H1 (cell line): ENCODE measurements around the gene EPB41L2. TPM values are rescaled to one million over a fixed set of nuclear protein-coding genes. Genes with fewer than 3 reads are reported as not detected.

ENCODE experiments used
- MAX ChIP-seq: IDR thresholded peaks from 2 replicates; pipeline ENCODE4 v1.6.1; 2012; ENCODE audit warnings: inconsistent platforms
- POU5F1 ChIP-seq: IDR thresholded peaks from 2 replicates; pipeline ENCODE4 v1.6.1; 2011; ENCODE audit warnings: low read depth, mild to moderate bottlenecking, low read length, moderate library complexity
- RFX5 ChIP-seq: IDR thresholded peaks from 2 replicates; pipeline ENCODE4 v1.6.1; 2011; ENCODE audit warnings: low read depth, low read length, improper control_type of control experiment, borderline replicate concordance
- SP2 ChIP-seq: IDR thresholded peaks from 2 replicates; pipeline ENCODE4 v1.6.1; 2012; ENCODE audit warnings: mild to moderate bottlenecking, low read length, inconsistent platforms
- TBP ChIP-seq: IDR thresholded peaks from 2 replicates; pipeline ENCODE4 v1.6.1; 2011; ENCODE audit warnings: low read depth, low read length, improper control_type of control experiment
- polyA plus RNA-seq, 7 experiments: library from polyadenylated mRNA; depleted of rRNA in 3 of 7; stranded (reverse) in 5 of 7; unstranded in 2 of 7; fragments of >200 nt in 5 of 7; fragments of 200-250 nt in 2 of 7; gene quantifications; 1 replicate in 5 of 7; 2 replicates in 1 of 7; 4 replicates in 1 of 7; pipeline versions ENCODE4 v1.2.1 to v1.2.3, GENCODE V29; 2011 to 2013; ENCODE audit warnings: missing spikeins in 2 of 7, mixed read lengths in 2 of 7
- total RNA-seq: library from RNA; stranded (reverse); fragmentation: NEBNext Ultra II Directional; extraction: Animal tissue kit (Norgen Biotek cat#: 25700); gene quantifications from 2 replicates; pipeline ENCODE4 v1.2.1, GENCODE V29; 2021
- TF ChIP-seq, protein P1 (sequence below): fragments of 300-600 bp; sonication (generic); IDR thresholded peaks from 2 replicates; pipeline ENCODE4 v1.7.1; 2012; ENCODE audit warnings: low read length, moderate library complexity, mild to moderate bottlenecking, inconsistent platforms; ENCODE audit not compliant: insufficient replicate concordance

The EPB41L2 gene
- total and polyA plus RNA-seq, 2 of the 8 experiments (the other 6 are each of a cell fraction or from before 2014, with no cell fraction given) = 22.5 to 123 TPM

GRCh38 chr6:131060311-131060710, 2.7 kb downstream of the EPB41L2 start (continued):
- TF ChIP-seq, protein P1, sequence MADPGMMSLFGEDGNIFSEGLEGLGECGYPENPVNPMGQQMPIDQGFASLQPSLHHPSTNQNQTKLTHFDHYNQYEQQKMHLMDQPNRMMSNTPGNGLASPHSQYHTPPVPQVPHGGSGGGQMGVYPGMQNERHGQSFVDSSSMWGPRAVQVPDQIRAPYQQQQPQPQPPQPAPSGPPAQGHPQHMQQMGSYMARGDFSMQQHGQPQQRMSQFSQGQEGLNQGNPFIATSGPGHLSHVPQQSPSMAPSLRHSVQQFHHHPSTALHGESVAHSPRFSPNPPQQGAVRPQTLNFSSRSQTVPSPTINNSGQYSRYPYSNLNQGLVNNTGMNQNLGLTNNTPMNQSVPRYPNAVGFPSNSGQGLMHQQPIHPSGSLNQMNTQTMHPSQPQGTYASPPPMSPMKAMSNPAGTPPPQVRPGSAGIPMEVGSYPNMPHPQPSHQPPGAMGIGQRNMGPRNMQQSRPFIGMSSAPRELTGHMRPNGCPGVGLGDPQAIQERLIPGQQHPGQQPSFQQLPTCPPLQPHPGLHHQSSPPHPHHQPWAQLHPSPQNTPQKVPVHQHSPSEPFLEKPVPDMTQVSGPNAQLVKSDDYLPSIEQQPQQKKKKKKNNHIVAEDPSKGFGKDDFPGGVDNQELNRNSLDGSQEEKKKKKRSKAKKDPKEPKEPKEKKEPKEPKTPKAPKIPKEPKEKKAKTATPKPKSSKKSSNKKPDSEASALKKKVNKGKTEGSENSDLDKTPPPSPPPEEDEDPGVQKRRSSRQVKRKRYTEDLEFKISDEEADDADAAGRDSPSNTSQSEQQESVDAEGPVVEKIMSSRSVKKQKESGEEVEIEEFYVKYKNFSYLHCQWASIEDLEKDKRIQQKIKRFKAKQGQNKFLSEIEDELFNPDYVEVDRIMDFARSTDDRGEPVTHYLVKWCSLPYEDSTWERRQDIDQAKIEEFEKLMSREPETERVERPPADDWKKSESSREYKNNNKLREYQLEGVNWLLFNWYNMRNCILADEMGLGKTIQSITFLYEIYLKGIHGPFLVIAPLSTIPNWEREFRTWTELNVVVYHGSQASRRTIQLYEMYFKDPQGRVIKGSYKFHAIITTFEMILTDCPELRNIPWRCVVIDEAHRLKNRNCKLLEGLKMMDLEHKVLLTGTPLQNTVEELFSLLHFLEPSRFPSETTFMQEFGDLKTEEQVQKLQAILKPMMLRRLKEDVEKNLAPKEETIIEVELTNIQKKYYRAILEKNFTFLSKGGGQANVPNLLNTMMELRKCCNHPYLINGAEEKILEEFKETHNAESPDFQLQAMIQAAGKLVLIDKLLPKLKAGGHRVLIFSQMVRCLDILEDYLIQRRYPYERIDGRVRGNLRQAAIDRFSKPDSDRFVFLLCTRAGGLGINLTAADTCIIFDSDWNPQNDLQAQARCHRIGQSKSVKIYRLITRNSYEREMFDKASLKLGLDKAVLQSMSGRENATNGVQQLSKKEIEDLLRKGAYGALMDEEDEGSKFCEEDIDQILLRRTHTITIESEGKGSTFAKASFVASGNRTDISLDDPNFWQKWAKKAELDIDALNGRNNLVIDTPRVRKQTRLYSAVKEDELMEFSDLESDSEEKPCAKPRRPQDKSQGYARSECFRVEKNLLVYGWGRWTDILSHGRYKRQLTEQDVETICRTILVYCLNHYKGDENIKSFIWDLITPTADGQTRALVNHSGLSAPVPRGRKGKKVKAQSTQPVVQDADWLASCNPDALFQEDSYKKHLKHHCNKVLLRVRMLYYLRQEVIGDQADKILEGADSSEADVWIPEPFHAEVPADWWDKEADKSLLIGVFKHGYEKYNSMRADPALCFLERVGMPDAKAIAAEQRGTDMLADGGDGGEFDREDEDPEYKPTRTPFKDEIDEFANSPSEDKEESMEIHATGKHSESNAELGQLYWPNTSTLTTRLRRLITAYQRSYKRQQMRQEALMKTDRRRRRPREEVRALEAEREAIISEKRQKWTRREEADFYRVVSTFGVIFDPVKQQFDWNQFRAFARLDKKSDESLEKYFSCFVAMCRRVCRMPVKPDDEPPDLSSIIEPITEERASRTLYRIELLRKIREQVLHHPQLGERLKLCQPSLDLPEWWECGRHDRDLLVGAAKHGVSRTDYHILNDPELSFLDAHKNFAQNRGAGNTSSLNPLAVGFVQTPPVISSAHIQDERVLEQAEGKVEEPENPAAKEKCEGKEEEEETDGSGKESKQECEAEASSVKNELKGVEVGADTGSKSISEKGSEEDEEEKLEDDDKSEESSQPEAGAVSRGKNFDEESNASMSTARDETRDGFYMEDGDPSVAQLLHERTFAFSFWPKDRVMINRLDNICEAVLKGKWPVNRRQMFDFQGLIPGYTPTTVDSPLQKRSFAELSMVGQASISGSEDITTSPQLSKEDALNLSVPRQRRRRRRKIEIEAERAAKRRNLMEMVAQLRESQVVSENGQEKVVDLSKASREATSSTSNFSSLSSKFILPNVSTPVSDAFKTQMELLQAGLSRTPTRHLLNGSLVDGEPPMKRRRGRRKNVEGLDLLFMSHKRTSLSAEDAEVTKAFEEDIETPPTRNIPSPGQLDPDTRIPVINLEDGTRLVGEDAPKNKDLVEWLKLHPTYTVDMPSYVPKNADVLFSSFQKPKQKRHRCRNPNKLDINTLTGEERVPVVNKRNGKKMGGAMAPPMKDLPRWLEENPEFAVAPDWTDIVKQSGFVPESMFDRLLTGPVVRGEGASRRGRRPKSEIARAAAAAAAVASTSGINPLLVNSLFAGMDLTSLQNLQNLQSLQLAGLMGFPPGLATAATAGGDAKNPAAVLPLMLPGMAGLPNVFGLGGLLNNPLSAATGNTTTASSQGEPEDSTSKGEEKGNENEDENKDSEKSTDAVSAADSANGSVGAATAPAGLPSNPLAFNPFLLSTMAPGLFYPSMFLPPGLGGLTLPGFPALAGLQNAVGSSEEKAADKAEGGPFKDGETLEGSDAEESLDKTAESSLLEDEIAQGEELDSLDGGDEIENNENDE = no peak
- TF ChIP-seq SP2 (no peak), TBP (no peak), MAX (no peak), RFX5 (no peak), POU5F1 (no peak)
